Karpas-422 (cell line): ENCODE measurements around the gene TMF1. TPM values are rescaled to one million over a fixed set of nuclear protein-coding genes. Genes with fewer than 3 reads are reported as not detected.

ENCODE experiments used
- DNase-seq: peaks from one replicate; pipeline ENCODE4 v3.0.0-alpha.2; 2015
- H2AFZ ChIP-seq: fragments of 200-600 bp; sonication (generic); 2 replicates; pipeline ENCODE4 v1.6.1; 2014; ENCODE audit warnings: antibody characterized with exemption, low read length, mixed read lengths
- H3K27ac ChIP-seq: fragments of 200-600 bp; sonication (generic); 2 replicates; pipeline ENCODE4 v1.5.1; 2014; ENCODE audit warnings: mild to moderate bottlenecking, low read length, moderate library complexity
- H3K27me3 ChIP-seq: fragments of 200-600 bp; sonication (generic); 2 replicates; pipeline ENCODE4 v1.6.1; 2014; ENCODE audit warnings: low read length, mixed read lengths
- H3K36me3 ChIP-seq: fragments of 200-600 bp; sonication (generic); 2 replicates; pipeline ENCODE4 v1.6.1; 2014; ENCODE audit warnings: low read length, mixed read lengths; ENCODE audit not compliant: insufficient read depth
- H3K4me1 ChIP-seq: fragments of 200-600 bp; sonication (generic); 2 replicates; pipeline ENCODE4 v1.6.1; 2014; ENCODE audit warnings: mild to moderate bottlenecking, low read length, mixed read lengths
- H3K4me2 ChIP-seq: fragments of 200-600 bp; sonication (generic); 2 replicates; pipeline ENCODE4 v1.6.1; 2014; ENCODE audit warnings: low read length, low read depth, mild to moderate bottlenecking; ENCODE audit not compliant: poor library complexity, severe bottlenecking
- H3K4me3 ChIP-seq: fragments of 200-600 bp; sonication (generic); 2 replicates; pipeline ENCODE4 v1.5.1; 2014; ENCODE audit warnings: mild to moderate bottlenecking, antibody characterized with exemption, low read length, mixed read lengths
- H3K79me2 ChIP-seq: fragments of 200-600 bp; sonication (generic); 2 replicates; pipeline ENCODE4 v1.6.1; 2014; ENCODE audit warnings: mild to moderate bottlenecking, low read length, mixed read lengths
- H3K9ac ChIP-seq: fragments of 200-600 bp; sonication (generic); 2 replicates; pipeline ENCODE4 v1.6.0; 2014; ENCODE audit warnings: low read length
- H3K9me2 ChIP-seq: fragments of 200-600 bp; sonication (generic), shearing (Covaris generic); replicated peaks from 2 replicates; pipeline ENCODE4 v1.6.0; 2014; ENCODE audit warnings: mild to moderate bottlenecking, low read length, moderate library complexity; ENCODE audit not compliant: insufficient read depth
- H3K9me3 ChIP-seq: fragments of 300-700, 200-600 bp; sonication (generic); 2 replicates; pipeline ENCODE4 v1.6.1; 2014; ENCODE audit warnings: low read length, mixed read lengths
- H4K20me1 ChIP-seq: fragments of 200-600 bp; sonication (generic); 2 replicates; pipeline ENCODE4 v1.6.1; 2014; ENCODE audit warnings: mild to moderate bottlenecking, antibody characterized with exemption, low read length, low read depth; ENCODE audit not compliant: insufficient read depth
- total RNA-seq: library from RNA; depleted of rRNA; stranded (reverse); fragments of >200 nt; shearing (Covaris generic); gene quantifications from 2 replicates; pipeline ENCODE4 v1.2.3, GENCODE V29; 2014; ENCODE audit warnings: low replicate concordance

The TMF1 gene
- total RNA-seq, 1 experiment from 2014 or later = 25.2 TPM

DNA sequence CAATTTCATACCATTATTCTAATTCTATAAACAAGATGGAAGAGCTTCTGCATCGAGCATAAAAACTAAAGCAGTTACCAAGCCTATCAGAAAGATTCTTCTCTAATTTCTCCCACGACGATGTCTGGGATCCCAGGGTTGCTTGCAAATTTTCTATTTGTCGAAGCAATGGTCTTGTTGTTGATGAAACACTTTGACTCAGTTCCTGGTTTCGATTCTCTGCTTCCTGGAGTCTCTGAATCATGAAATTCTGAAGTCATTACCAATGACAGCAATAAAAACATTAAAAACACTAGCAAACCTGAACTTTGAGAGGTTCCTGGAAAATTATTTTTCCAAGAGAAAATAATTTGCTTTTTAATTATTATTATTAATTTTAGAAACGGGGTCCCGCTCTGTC, 18.7 kb downstream of the TMF1 start:
- 0 out of 2 replicates have a peak, but pooled peaks cover 2% of the 10 kb centered on the region for H3K79me2 ChIP-seq
- H3K36me3 ChIP-seq = peaks cover 53% of the 10 kb centered on the region
- no peaks in the 10 kb centered on the region for H3K9me3 ChIP-seq
- H3K27me3 ChIP-seq = no peaks in the 10 kb centered on the region
- no peak overlapping the region for H3K9ac ChIP-seq
- DNase-seq = no peak
- H3K4me3 ChIP-seq = no peak overlapping the region
- H3K4me2 ChIP-seq = no peak overlapping the region
- no peak overlapping the region for H3K27ac ChIP-seq
- no peaks in the 10 kb centered on the region for H3K9me2 ChIP-seq
- no peak overlapping the region for H2AFZ ChIP-seq
- H4K20me1 ChIP-seq = no peaks in the 10 kb centered on the region
- no peaks in the 10 kb centered on the region for H3K4me1 ChIP-seq

DNA sequence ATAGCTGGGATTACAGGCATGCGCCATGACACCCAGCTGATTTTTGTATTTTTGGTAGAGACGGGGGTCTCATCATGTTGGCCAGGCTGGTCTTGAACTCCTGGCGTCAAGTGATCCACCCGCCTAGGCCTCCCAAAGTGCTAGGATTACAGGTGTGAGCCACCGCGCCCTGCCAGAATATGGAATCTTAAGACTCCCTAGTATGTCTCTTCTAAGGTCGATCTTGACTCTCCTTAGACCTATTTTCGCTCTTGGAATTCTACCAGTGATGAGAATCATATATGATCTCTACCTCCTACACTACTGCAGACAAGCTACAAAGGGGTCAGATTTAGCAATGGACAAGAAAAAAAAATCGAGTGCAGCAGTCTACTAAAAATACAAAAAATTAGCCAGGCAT, 19.4 kb downstream of the TMF1 start:
- DNase-seq = no peak
- Histone ChIP-seq H3K27ac (no peak overlapping the region), H3K79me2 (0 out of 2 replicates have a peak, but pooled peaks cover 2% of the 10 kb centered on the region), H3K4me1 (no peaks in the 10 kb centered on the region), H4K20me1 (no peaks in the 10 kb centered on the region), H3K9me2 (no peaks in the 10 kb centered on the region), H3K9me3 (no peaks in the 10 kb centered on the region), H3K4me3 (no peak overlapping the region), H3K4me2 (no peak overlapping the region), H2AFZ (no peak overlapping the region), H3K9ac (no peak overlapping the region), H3K36me3 (peaks cover 52% of the 10 kb centered on the region), H3K27me3 (no peaks in the 10 kb centered on the region)

DNA sequence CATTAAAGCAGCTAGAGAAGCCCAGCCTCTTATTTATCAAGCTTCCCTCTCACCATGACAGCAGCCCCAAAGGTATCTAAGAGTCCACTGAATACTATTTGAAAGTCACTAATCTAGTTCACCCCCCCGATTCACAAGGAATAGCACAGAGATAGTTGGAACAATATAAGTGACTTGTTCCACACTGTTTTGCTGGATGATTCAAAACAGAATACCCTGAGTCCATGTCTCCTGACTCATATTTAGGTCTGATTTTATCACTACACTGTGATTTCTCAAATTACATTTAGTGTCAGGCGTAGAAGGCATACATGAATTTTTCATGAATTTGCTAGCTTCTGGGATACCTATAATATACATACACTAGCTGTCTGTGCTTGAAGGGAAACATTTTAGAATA, 20.0 kb downstream of the TMF1 start:
- no peak overlapping the region for H3K27ac ChIP-seq
- no peak overlapping the region for H3K4me2 ChIP-seq
- 0 out of 2 replicates have a peak, but pooled peaks cover 2% of the 10 kb centered on the region for H3K79me2 ChIP-seq
- no peaks in the 10 kb centered on the region for H3K4me1 ChIP-seq
- H3K9me3 ChIP-seq = no peaks in the 10 kb centered on the region
- H3K9me2 ChIP-seq = no peaks in the 10 kb centered on the region
- no peak for DNase-seq
- H3K4me3 ChIP-seq = no peak overlapping the region
- H4K20me1 ChIP-seq = no peaks in the 10 kb centered on the region
- H3K27me3 ChIP-seq = no peaks in the 10 kb centered on the region
- no peak overlapping the region for H2AFZ ChIP-seq
- H3K36me3 ChIP-seq = peaks cover 57% of the 10 kb centered on the region
- H3K9ac ChIP-seq = no peak overlapping the region

GRCh38 chr3:69031635-69032034, 20.5 kb downstream of the TMF1 start:
- DNase-seq = no peak
- no peak overlapping the region for H3K4me2 ChIP-seq
- H3K9me3 ChIP-seq = no peaks in the 10 kb centered on the region
- H3K27me3 ChIP-seq = no peaks in the 10 kb centered on the region
- H3K36me3 ChIP-seq = peaks cover 58% of the 10 kb centered on the region
- H3K4me3 ChIP-seq = no peak overlapping the region
- H3K27ac ChIP-seq = no peak overlapping the region
- H3K79me2 ChIP-seq = 0 out of 2 replicates have a peak, but pooled peaks cover 2% of the 10 kb centered on the region
- no peak overlapping the region for H3K9ac ChIP-seq
- no peaks in the 10 kb centered on the region for H3K9me2 ChIP-seq
- H3K4me1 ChIP-seq = no peaks in the 10 kb centered on the region
- no peak overlapping the region for H2AFZ ChIP-seq
- H4K20me1 ChIP-seq = no peaks in the 10 kb centered on the region

DNA sequence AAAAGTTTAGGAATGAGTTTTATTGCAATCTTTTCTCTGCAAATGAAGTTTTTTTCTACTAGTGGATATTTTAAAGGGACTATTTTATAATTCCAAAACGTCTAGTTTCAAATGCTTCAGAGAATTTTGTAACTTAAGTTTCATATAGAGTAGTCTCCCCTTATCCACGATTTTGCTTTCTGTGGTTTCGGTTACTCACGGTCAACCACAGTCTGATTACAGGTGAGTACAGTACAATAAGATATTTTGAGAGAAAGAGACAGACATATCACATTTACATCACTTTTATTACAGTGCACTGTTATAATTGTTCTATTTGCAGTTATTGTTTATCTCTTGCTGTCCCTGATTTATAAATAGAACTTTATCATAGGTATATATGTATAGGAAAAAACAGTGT, 31.3 kb downstream of the TMF1 start:
- Histone ChIP-seq H3K9me2 (no peaks in the 10 kb centered on the region), H3K9ac (no peak overlapping the region), H3K79me2 (no peaks in the 10 kb centered on the region), H4K20me1 (no peaks in the 10 kb centered on the region), H3K9me3 (no peaks in the 10 kb centered on the region), H3K4me1 (no peaks in the 10 kb centered on the region), H3K27me3 (no peaks in the 10 kb centered on the region), H3K27ac (no peak overlapping the region), H3K36me3 (peaks cover 43% of the 10 kb centered on the region), H2AFZ (no peak overlapping the region), H3K4me3 (no peak overlapping the region), H3K4me2 (no peak overlapping the region)
- DNase-seq = no peak

- DNase-seq = peak; percentile 59
- H3K27ac ChIP-seq = no peak overlapping the region
These were observed 31.7 kb downstream of the TMF1 start for GRCh38 chr3:69020424-69020823.

DNA sequence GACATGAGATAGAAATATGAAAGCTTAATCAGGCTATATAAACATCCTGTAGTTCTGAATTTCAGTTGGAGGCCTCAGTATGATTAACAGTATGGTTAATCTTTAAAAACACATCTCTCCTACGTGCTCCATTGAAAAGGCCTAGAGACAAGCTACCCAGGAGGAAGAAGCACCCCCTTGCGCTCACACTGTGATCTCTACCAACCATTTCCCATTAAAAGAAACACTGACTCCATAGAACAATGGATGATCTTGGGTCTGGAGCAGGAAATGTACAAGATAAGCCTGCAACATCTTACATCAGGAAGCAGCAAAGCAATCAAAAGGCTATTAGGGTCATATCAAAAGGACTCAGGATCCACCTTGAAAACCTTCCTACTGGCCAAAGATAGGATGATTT, 35.2 kb downstream of the TMF1 start:
- no peak overlapping the region for H3K4me2 ChIP-seq
- H3K27me3 ChIP-seq = no peaks in the 10 kb centered on the region
- peaks cover 18% of the 10 kb centered on the region for H3K79me2 ChIP-seq
- no peaks in the 10 kb centered on the region for H3K9me2 ChIP-seq
- DNase-seq = no peak
- H2AFZ ChIP-seq = no peak overlapping the region
- H3K9ac ChIP-seq = no peak overlapping the region
- H3K36me3 ChIP-seq = peaks cover 13% of the 10 kb centered on the region; the same call in 1 of the 2 replicates
- no peak overlapping the region for H3K4me3 ChIP-seq
- no peaks in the 10 kb centered on the region for H4K20me1 ChIP-seq
- H3K4me1 ChIP-seq = peaks cover 30% of the 10 kb centered on the region
- H3K9me3 ChIP-seq = no peaks in the 10 kb centered on the region
- no peak overlapping the region for H3K27ac ChIP-seq

More at GRCh38 chr3:69020424-69020823, 31.7 kb downstream of the TMF1 start:
- Histone ChIP-seq H3K9ac (no peak overlapping the region), H3K9me3 (no peaks in the 10 kb centered on the region), H3K4me3 (no peak overlapping the region), H2AFZ (no peak overlapping the region), H3K9me2 (no peaks in the 10 kb centered on the region), H3K27me3 (no peaks in the 10 kb centered on the region), H3K79me2 (peaks cover under 1% of the 10 kb centered on the region; the same call in 1 of the 2 replicates), H3K4me1 (peaks cover 3% of the 10 kb centered on the region; the same call in 1 of the 2 replicates), H3K4me2 (no peak overlapping the region), H3K36me3 (peaks cover 39% of the 10 kb centered on the region), H4K20me1 (no peaks in the 10 kb centered on the region)

DNA sequence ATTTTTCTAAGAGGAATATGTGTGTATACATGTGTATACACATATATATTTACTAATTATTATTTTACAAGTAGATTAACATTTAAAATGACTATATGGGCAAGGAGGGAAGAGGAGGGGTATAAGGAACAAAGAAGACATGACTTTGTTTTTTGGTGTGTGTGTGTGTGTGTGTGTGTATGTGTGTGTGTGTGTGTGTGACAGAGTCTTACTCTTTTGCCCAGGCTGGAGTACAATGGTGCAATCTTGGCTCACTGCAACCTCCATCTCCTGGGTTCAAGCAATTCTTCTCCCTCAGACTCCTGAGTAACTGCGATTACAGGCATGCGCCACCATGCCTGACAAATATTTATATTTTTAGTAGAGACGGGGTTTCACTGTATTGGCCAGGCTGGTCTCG, 36.0 kb downstream of the TMF1 start:
- Histone ChIP-seq H3K9me2 (no peaks in the 10 kb centered on the region), H3K27me3 (no peaks in the 10 kb centered on the region), H3K9ac (no peak overlapping the region), H3K36me3 (peaks cover 11% of the 10 kb centered on the region; the same call in 1 of the 2 replicates), H3K27ac (no peak overlapping the region), H3K9me3 (no peaks in the 10 kb centered on the region), H3K79me2 (peaks cover 18% of the 10 kb centered on the region), H4K20me1 (no peaks in the 10 kb centered on the region), H3K4me2 (no peak overlapping the region), H2AFZ (no peak overlapping the region), H3K4me1 (peaks cover 30% of the 10 kb centered on the region), H3K4me3 (no peak overlapping the region)
- no peak for DNase-seq
